Endodermal cell (in vitro differentiated cells): ENCODE measurements around the gene PKD2L1. TPM values are rescaled to one million over a fixed set of nuclear protein-coding genes. Genes with fewer than 3 reads are reported as not detected.

ENCODE experiments used
- DNase-seq: peaks from one replicate; pipeline ENCODE4 v3.0.0-alpha.2; 2017
- H3K27ac ChIP-seq: 2 replicates; pipeline ENCODE4 v1.5.1; 2013; ENCODE audit warnings: mild to moderate bottlenecking, low read depth, low read length, moderate library complexity
- H3K27me3 ChIP-seq: 2 replicates; pipeline ENCODE4 v1.6.1; 2013; ENCODE audit warnings: mild to moderate bottlenecking, low read length, moderate library complexity; ENCODE audit not compliant: insufficient read depth, control insufficient read depth, poor library complexity, severe bottlenecking
- H3K36me3 ChIP-seq: 2 replicates; pipeline ENCODE4 v1.7.0; 2013; ENCODE audit warnings: mild to moderate bottlenecking, low read length, moderate library complexity; ENCODE audit not compliant: control insufficient read depth, insufficient read depth
- H3K4me1 ChIP-seq: one replicate; pipeline ENCODE4 v1.7.0; 2013; ENCODE audit warnings: low read length; ENCODE audit not compliant: control insufficient read depth, insufficient read depth
- H3K4me3 ChIP-seq: 2 replicates; pipeline ENCODE4 v1.5.1; 2013; ENCODE audit warnings: mild to moderate bottlenecking, low read length, moderate library complexity
- H3K9ac ChIP-seq: 2 replicates; pipeline ENCODE4 v1.6.1; 2013; ENCODE audit warnings: mild to moderate bottlenecking, low read length, moderate library complexity; ENCODE audit not compliant: poor library complexity, severe bottlenecking; ENCODE audit errors: extremely low read depth
- H3K9me3 ChIP-seq: 2 replicates; pipeline ENCODE4 v1.6.1; 2013; ENCODE audit warnings: mild to moderate bottlenecking, low read length, moderate library complexity; ENCODE audit not compliant: control insufficient read depth
- H3K27ac Mint-ChIP-seq: 2 replicates; pipeline ENCODE4 v1.8.0; 2020; ENCODE audit warnings: mixed read lengths
- H3K27me3 Mint-ChIP-seq: 2 replicates; pipeline ENCODE4 v1.8.0; 2021; ENCODE audit warnings: mild to moderate bottlenecking, mixed read lengths; ENCODE audit not compliant: insufficient read depth
- H3K36me3 Mint-ChIP-seq: 2 replicates; pipeline ENCODE4 v1.8.0; 2020; ENCODE audit warnings: low read depth, mixed read lengths
- H3K4me1 Mint-ChIP-seq: 2 replicates; pipeline ENCODE4 v1.8.0; 2020; ENCODE audit warnings: mixed read lengths
- H3K4me3 Mint-ChIP-seq: 2 replicates; pipeline ENCODE4 v1.8.0; 2020; ENCODE audit warnings: mild to moderate bottlenecking, moderate library complexity, mixed read lengths
- H3K9me3 Mint-ChIP-seq: 2 replicates; pipeline ENCODE4 v1.8.0; 2020; ENCODE audit warnings: mild to moderate bottlenecking, mixed read lengths
- CTCF ChIP-seq: fragments of 200-600 bp; sonication (generic); conservative IDR thresholded peaks from 2 replicates; pipeline ENCODE4 v1.5.0; 2021; ENCODE audit warnings: antibody characterized with exemption, mild to moderate bottlenecking
- WGBS, 2 experiments: methylation state at CpG; one replicate each; pipeline versions ENCODE4 v1.1.5 to v1.1.7; 2013; ENCODE audit warnings: missing lambda C conversion rate in 2 of 2, mixed read lengths in 1 of 2; ENCODE audit not compliant: insufficient coverage in 1 of 2, insufficient read length in 1 of 2; 5-methylcytosine and 5-hydroxymethylcytosine counted together
- total RNA-seq, 2 donors: library from RNA; stranded (reverse); fragmentation: NEBNext Ultra II Directional in 1 of 2; extraction: Animal tissue kit (Norgen Biotek cat#: 25700) in 1 of 2; gene quantifications; 2 replicates in 1 of 2; 3 replicates in 1 of 2; pipeline ENCODE4 v1.2.1, GENCODE V29; 2021

The PKD2L1 gene
- total RNA-seq, 2 donors from 2014 or later, result not detected

GRCh38 chr10:100374200-100374655 is 44.2 kb upstream of the PKD2L1 start:
- H3K4me1 Mint-ChIP-seq, result peaks cover 20% of the 10 kb centered on the region
- Histone ChIP-seq H3K4me3 (peak overlapping the region; percentile 89), H3K4me1 (peaks cover 12% of the 10 kb centered on the region), H3K27me3 (no peaks in the 10 kb centered on the region), H3K9ac (peak overlapping the region; percentile 95), H3K27ac (peak overlapping the region; percentile 97), H3K9me3 (peaks cover 4% of the 10 kb centered on the region), H3K36me3 (peaks cover 3% of the 10 kb centered on the region)
- H3K9me3 Mint-ChIP-seq, result peaks cover 6% of the 10 kb centered on the region
- H3K36me3 Mint-ChIP-seq, result peaks cover 7% of the 10 kb centered on the region
- no peak overlapping the region for H3K27ac Mint-ChIP-seq
- DNase-seq, result peak; percentile 80
- H3K4me3 Mint-ChIP-seq, result no peak overlapping the region
- TF ChIP-seq CTCF, result no peak
- WGBS, 2 experiments, result 20 to 32% methylated on average over 2 to 3 of the region's 3 CpGs
- H3K27me3 Mint-ChIP-seq, result no peaks in the 10 kb centered on the region

- H3K27ac ChIP-seq, result peak overlapping the region; percentile 97
- H3K4me1 ChIP-seq, result peaks cover 12% of the 10 kb centered on the region
- H3K9me3 ChIP-seq, result peaks cover 4% of the 10 kb centered on the region
- H3K27me3 Mint-ChIP-seq, result no peaks in the 10 kb centered on the region
- H3K36me3 Mint-ChIP-seq, result peaks cover 7% of the 10 kb centered on the region
- H3K27ac Mint-ChIP-seq, result no peak overlapping the region
- TF ChIP-seq CTCF, result no peak
- 0% methylated on average over 28 to 45 of the region's 45 CpGs for WGBS, 2 experiments
- peaks cover 6% of the 10 kb centered on the region for H3K9me3 Mint-ChIP-seq
- H3K9ac ChIP-seq, result peak overlapping the region; percentile 95
- peaks cover 3% of the 10 kb centered on the region for H3K36me3 ChIP-seq
- no peaks in the 10 kb centered on the region for H3K27me3 ChIP-seq
- no peak overlapping the region for H3K4me3 Mint-ChIP-seq
- peak overlapping the region; percentile 89 for H3K4me3 ChIP-seq
- peaks cover 20% of the 10 kb centered on the region for H3K4me1 Mint-ChIP-seq
- DNase-seq, result peak; percentile 100
These were observed 43.5 kb upstream of the PKD2L1 start for GRCh38 chr10:100373298-100374199.

GRCh38 chr10:100372415-100373297 is 42.6 kb upstream of the PKD2L1 start:
- TF ChIP-seq CTCF, result no peak

More at GRCh38 chr10:100372415-100373297, 42.6 kb upstream of the PKD2L1 start:
- H3K27me3 Mint-ChIP-seq, result no peaks in the 10 kb centered on the region
- peaks cover 3% of the 10 kb centered on the region for H3K36me3 ChIP-seq
- peak overlapping the region; percentile 95 for H3K9ac ChIP-seq
- peak overlapping the region; percentile 89 for H3K4me3 ChIP-seq
- no peaks in the 10 kb centered on the region for H3K27me3 ChIP-seq
- peaks cover 5% of the 10 kb centered on the region for H3K36me3 Mint-ChIP-seq
- peak overlapping the region; percentile 89 for H3K27ac ChIP-seq
- WGBS, 2 experiments, result 13 to 17% methylated on average over 10 to 16 of the region's 16 CpGs
- peaks cover 4% of the 10 kb centered on the region for H3K9me3 ChIP-seq
- no peak overlapping the region for H3K4me3 Mint-ChIP-seq
- peaks cover 17% of the 10 kb centered on the region for H3K4me1 Mint-ChIP-seq
- H3K9me3 Mint-ChIP-seq, result peaks cover 6% of the 10 kb centered on the region
- DNase-seq, result no peak
- H3K4me1 ChIP-seq, result peaks cover 12% of the 10 kb centered on the region
- no peak overlapping the region for H3K27ac Mint-ChIP-seq
